Right renal pelvis (tissue), 4 donors: ENCODE measurements around the gene IER5. TPM values are rescaled to one million over a fixed set of nuclear protein-coding genes. Genes with fewer than 3 reads are reported as not detected.

Source experiments
- DNase-seq, 4 donors: peaks; one replicate each; pipeline ENCODE4 v3.0.0-alpha.2; 2013; ENCODE audit warnings: low read depth in 4 of 4, low spot score in 3 of 4, missing footprints in 1 of 4
- polyA plus RNA-seq, 4 donors: library from polyadenylated mRNA; unstranded; fragments of 120-200 nt; gene quantifications; one replicate each; pipeline ENCODE4 v1.2.1, GENCODE V29; 2013; ENCODE audit not compliant: insufficient read length in 4 of 4

The IER5 gene
- polyA plus RNA-seq, 4 donors = 6.4 to 8.0 (median 7.1) TPM

- no peak for DNase-seq
Measured at GRCh38 chr1:181095260-181095659, 6.8 kb downstream of the IER5 start.

DNA sequence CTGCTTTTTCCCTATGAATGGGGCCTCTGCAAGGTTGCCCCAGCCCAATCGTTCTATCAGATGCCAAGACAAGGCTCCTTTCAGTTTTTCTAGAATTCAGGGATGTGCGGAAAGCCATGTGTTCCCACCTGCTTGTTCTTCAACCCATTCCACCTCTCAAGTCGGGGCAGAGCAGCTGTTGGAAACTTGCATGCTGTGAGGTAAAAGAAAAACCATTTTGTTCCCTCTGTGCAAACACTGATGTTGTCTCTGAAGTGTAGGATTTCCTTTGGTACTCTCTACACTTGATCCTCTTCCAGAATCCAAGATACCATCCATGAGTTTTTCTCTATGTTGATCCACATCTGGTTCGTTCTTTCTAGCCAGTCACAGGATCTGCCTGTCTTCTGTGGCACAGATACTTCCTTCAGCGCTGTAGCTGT, 7.3 kb downstream of the IER5 start:
- no peak for DNase-seq

DNA sequence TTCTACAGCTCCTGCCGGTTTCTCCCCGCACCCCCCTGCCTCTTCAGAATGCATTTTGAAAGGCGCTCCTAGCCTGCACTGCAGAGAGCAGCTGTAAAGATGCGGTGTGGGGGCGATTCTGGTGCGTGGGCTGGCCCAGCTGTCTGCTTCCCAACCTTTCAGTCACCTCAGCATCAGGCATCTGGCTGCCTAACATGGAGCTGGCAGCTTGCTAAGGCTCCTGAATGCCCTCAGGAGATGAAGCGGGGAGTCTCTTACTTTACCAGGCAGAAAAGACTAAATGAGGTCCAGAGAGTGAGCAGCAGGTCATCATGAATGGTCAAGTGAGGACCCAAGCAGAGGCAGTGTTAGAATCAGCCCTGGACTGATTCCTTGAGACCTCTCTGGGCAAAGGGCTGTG, 8.7 kb downstream of the IER5 start:
- no peak for DNase-seq

- DNase-seq = no peak
Measured at GRCh38 chr1:181099152-181100014, 10.9 kb downstream of the IER5 start.

GRCh38 chr1:181100015-181100905, 11.8 kb downstream of the IER5 start:
- no peak for DNase-seq

DNA sequence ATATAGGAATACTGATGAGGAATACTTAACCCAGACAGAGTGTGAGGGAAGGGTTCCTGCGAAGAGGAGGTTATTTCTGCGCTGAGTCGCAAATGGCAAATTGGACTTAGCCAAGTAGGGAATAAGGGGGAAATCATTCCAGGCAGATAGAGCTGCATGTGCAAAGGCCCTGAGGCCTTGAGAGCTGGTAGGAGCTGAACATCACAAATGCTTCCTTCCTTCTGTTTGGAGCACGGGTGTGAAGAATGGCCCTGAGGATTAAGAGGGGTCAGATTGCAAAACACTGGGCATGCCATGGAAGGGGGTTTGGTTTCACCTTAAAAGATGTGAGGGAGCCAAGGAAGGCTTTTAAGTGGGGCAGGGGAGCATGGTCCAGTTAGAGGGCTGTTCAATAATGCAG, 12.4 kb downstream of the IER5 start:
- DNase-seq = no peak

DNA sequence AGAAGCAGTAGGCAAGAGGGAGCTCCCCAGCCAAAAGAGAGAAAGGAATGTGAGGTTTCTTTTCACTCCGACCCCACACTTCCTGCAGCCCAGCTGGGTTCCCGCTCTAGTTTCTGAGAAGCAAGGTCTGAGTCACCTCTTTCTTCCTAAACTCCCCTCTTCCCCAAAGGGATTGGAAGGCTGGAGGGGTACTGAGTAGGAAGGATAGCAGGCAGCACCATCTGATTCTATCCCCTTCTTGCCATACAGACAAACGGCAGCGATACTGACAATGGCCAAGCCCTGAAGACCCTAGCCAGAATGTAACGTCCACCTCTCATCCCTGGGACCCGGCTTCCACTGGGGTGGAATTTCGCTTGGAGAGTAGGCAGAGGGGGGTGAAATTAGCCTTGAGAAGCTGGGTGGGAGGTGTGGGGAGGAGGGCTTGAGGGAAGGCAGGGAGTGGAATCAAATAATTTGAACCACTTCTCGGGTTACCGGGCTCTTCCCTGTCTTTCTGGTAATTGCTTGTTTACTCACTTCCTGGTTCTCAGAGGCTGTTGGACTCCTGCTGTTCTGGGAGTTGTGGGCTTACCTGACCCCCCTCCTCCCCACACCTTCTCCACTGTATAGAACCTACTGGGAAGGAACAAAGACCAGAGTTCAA, 13.2 kb downstream of the IER5 start:
- no peak for DNase-seq

GRCh38 chr1:181102841-181103240, 14.3 kb downstream of the IER5 start:
- no peak for DNase-seq

GRCh38 chr1:181103399-181103798, 14.9 kb downstream of the IER5 start:
- no peak for DNase-seq

- DNase-seq = no peak
Measured at GRCh38 chr1:181104042-181104789, 15.7 kb downstream of the IER5 start.

DNA sequence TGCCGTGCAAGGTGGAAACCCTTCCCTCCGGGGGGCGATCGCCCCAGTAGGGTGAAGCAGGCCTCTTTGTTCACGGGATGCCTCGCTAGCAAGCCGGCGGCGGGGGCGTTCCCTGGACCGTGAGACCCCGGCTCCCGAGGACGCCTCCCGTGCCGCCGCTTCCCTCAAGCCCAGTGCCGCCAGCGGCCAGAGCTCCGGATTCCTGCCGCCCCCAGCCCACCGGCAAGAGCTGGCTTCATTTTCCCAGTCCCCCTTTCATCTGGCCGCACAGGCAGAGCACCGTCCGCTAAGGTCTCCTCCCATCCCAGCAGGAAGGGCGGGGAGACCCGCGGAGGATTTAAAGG, 16.3 kb downstream of the IER5 start:
- DNase-seq = no peak

GRCh38 chr1:181105134-181106021, 16.9 kb downstream of the IER5 start:
- peak in 3 of 4 donors; percentile 84 to 85 (median 85) for DNase-seq

DNA sequence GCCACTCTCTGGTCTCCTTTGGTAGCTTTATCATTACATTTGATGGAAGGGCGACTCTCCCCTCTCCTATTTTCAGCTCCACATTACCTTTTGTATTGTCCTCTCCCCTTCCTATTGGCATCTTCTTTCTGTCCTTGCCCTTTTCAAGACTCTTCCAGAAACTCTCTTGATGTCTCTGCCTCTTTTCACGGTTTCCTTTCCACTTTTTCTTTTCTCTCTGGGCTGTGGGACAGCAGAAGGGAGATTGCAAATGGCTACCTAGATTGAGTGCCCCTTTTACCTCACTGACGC, 17.5 kb downstream of the IER5 start:
- no peak for DNase-seq

DNA sequence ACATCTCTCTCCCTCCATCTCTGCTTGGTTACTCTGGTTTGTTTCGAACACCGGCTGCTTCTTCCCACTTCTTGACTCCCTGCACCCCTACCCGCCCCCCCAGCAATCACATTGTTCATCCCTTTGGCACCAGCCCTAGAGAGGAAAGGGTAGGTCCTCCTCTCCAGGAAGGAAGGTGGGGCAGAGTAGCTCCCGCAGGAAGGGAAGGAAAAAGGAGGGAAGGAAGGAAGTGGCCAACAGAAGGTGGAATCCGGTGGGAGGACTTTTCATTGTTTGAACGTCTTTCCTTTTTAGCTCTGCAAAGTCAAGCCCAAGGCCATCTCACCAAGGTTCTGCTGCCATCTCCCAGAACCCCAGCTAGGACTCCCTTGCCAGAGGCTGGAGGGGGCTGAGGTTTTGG, 18.0 kb downstream of the IER5 start:
- no peak for DNase-seq

DNA sequence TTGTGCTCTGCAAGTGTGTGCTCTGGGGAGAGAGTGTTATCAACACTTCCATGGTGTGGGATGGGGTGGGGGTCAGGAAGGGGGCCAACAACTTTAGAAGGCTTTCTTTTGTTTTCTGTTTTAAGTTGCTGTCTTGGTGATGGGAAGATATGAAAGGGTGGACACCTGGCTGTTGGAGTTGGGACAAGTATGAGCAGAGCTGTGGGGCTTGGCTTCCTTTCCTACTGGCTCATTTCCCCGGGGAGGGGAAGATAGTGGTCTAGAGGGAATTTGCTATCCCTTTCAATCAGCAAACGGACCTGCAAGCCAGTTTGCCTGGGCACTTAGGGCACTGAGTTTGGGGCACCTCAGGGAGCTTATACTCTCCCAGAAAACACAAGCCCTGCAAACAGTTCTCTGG, 19.2 kb downstream of the IER5 start:
- no peak for DNase-seq

- no peak for DNase-seq
Measured at GRCh38 chr1:181108304-181108867, 19.9 kb downstream of the IER5 start.

DNA sequence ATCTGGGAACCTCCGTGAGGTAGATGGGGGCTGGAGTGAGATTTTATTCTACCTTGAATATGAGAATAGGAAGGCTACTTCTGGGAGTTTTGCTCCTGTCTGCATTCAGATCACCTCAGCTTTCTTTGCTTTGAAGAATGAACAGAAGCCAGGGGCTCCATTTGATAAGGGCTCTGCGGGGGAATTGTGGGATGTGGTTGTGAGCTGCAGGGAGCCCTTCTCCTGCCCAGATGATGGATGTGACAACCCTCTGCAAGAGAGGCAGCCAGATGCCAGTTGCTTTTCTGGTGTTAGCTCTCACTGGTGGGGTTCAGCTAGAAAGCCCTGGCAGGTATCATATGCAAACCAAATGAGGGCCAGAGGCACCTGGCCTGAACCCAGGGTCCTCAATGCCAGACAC, 21.5 kb downstream of the IER5 start:
- no peak for DNase-seq

- no peak for DNase-seq
Measured at GRCh38 chr1:181111559-181111958, 23.1 kb downstream of the IER5 start.
